ENCODE results near the gene OAS2.

DNA sequence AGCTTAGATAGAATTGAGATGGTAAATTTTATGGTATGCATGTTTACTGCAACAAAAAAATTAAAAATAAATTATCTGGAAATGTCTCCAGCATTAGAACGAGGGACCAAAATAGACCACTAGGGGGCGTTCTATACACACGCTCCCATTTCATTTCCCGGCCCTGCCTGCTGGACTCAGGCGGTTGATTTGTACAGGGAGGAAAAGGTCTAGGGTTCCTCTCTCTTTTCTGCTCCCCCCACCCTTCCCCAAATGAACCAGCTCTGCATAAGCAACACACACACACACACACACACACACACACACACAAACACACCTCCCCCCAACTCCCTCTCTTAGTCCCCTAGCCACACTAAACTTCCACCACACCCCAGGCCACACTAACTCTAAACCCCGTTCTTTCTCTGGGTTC is 70.4 kb downstream of the OAS2 start:
- TF ChIP-seq, protein P1, sequence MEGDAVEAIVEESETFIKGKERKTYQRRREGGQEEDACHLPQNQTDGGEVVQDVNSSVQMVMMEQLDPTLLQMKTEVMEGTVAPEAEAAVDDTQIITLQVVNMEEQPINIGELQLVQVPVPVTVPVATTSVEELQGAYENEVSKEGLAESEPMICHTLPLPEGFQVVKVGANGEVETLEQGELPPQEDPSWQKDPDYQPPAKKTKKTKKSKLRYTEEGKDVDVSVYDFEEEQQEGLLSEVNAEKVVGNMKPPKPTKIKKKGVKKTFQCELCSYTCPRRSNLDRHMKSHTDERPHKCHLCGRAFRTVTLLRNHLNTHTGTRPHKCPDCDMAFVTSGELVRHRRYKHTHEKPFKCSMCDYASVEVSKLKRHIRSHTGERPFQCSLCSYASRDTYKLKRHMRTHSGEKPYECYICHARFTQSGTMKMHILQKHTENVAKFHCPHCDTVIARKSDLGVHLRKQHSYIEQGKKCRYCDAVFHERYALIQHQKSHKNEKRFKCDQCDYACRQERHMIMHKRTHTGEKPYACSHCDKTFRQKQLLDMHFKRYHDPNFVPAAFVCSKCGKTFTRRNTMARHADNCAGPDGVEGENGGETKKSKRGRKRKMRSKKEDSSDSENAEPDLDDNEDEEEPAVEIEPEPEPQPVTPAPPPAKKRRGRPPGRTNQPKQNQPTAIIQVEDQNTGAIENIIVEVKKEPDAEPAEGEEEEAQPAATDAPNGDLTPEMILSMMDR (conservative IDR thresholded peaks at IDR 0.05; ENCODE audit: low read length) = peak; percentile 85
- no peak for TF ChIP-seq EZH2phosphoT487 (IDR thresholded peaks at IDR 0.05; ENCODE audit: borderline replicate concordance)
